OCI-LY1 (cell line): Measurements from ENCODE around the gene MARCHF9.

Experiments used
- H2AFZ ChIP-seq: fragments of 200-600 bp; sonication (generic), shearing (Covaris generic); 2 replicates; pipeline ENCODE4 v1.6.0; 2014; ENCODE audit warnings: antibody characterized with exemption, mild to moderate bottlenecking, low read length
- H3F3A ChIP-seq: fragments of 200-600 bp; sonication (generic), shearing (Covaris generic); 2 replicates; pipeline ENCODE4 v1.6.0; 2014; ENCODE audit warnings: mild to moderate bottlenecking, antibody characterized with exemption, low read length, moderate library complexity; ENCODE audit not compliant: insufficient read depth
- H3K27ac ChIP-seq: fragments of 200-600 bp; sonication (generic); 2 replicates; pipeline ENCODE4 v1.5.1; 2014; ENCODE audit warnings: low read length, mixed run types, mild to moderate bottlenecking, low read depth; ENCODE audit not compliant: poor library complexity, severe bottlenecking
- H3K27me3 ChIP-seq: fragments of 200-600 bp; sonication (generic); 2 replicates; pipeline ENCODE4 v1.6.0; 2014; ENCODE audit warnings: antibody characterized with exemption, mild to moderate bottlenecking, low read length, moderate library complexity; ENCODE audit not compliant: insufficient read depth
- H3K36me3 ChIP-seq: fragments of 200-600 bp; sonication (generic); 2 replicates; pipeline ENCODE4 v1.6.1; 2014; ENCODE audit warnings: mild to moderate bottlenecking, antibody characterized with exemption, low read length, moderate library complexity, mixed read lengths; ENCODE audit not compliant: insufficient read depth
- H3K4me1 ChIP-seq: fragments of 200-600 bp; sonication (generic); 2 replicates; pipeline ENCODE4 v1.5.1; 2014; ENCODE audit warnings: mild to moderate bottlenecking, low read length, moderate library complexity; ENCODE audit not compliant: insufficient read depth, severe bottlenecking
- H3K4me2 ChIP-seq: fragments of 200-600 bp; sonication (generic), shearing (Covaris generic); 2 replicates; pipeline ENCODE4 v1.6.1; 2014; ENCODE audit warnings: low read length
- H3K4me3 ChIP-seq: fragments of 200-600 bp; sonication (generic); 2 replicates; pipeline ENCODE4 v1.5.1; 2014; ENCODE audit warnings: low read length, low read depth, mild to moderate bottlenecking, mixed read lengths; ENCODE audit not compliant: poor library complexity, severe bottlenecking
- H3K79me2 ChIP-seq: fragments of 200-600 bp; shearing (Covaris generic); 2 replicates; pipeline ENCODE4 v1.6.1; 2016; ENCODE audit warnings: mixed run types, low read length, mixed read lengths; ENCODE audit not compliant: insufficient read depth
- H3K9ac ChIP-seq: fragments of 200-600 bp; sonication (generic), shearing (Covaris generic); 2 replicates; pipeline ENCODE4 v1.6.1; 2014; ENCODE audit warnings: mild to moderate bottlenecking, low read length, mixed read lengths
- H3K9me2 ChIP-seq: fragments of 200-600 bp; sonication (generic), shearing (Covaris generic); 2 replicates; pipeline ENCODE4 v1.6.1; 2014; ENCODE audit warnings: low read depth, mild to moderate bottlenecking, low read length, mixed read lengths
- H3K9me3 ChIP-seq: fragments of 200-600 bp; shearing (Covaris generic); 2 replicates; pipeline ENCODE4 v1.6.1; 2014; ENCODE audit warnings: low read length, mixed read lengths
- H4K20me1 ChIP-seq: fragments of 200-600 bp; sonication (generic), shearing (Covaris generic); 2 replicates; pipeline ENCODE4 v1.6.0; 2016; ENCODE audit warnings: mild to moderate bottlenecking, low read length; ENCODE audit not compliant: insufficient read depth
- CTCF ChIP-seq: fragments of 200-600 bp; sonication (generic), shearing (Covaris generic); IDR thresholded peaks from 2 replicates; pipeline ENCODE4 v1.5.1; 2017; ENCODE audit warnings: mild to moderate bottlenecking, antibody characterized with exemption, low read length, moderate library complexity, mixed read lengths
- EZH2 ChIP-seq: fragments of 200-600 bp; sonication (generic), shearing (Covaris generic); IDR thresholded peaks from 2 replicates; pipeline ENCODE4 v1.8.0; 2017; ENCODE audit warnings: borderline replicate concordance, mixed run types, mild to moderate bottlenecking, antibody characterized with exemption, low read length, moderate library complexity, mixed read lengths

The MARCHF9 gene

DNA sequence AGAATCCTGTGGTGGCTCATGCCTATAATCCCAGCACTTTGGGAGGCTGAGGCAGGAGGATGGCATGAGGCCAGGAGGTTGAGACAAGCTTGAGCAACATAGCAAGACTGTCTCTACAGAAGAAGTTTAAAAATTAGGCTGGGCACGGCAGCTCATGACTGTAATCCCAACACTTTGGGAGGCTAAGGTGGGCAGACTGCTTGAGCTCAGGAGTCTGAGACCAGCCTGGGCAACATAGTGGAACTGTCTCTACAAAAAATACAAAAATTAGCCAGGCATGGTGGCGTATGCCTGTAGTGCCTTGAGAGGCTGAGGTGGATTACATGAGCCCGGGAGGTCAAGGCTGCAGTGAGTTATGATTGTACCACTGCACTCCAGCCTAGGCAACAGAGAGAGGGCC is 13.0 kb downstream of the MARCHF9 start:
- Histone ChIP-seq H3K79me2 (no peaks in the 10 kb centered on the region), H3K9ac (no peak overlapping the region), H3K27me3 (peaks cover 24% of the 10 kb centered on the region), H3K36me3 (peaks cover 35% of the 10 kb centered on the region), H3F3A (no peaks in the 10 kb centered on the region), H3K9me3 (no peaks in the 10 kb centered on the region), H3K9me2 (no peaks in the 10 kb centered on the region), H3K4me2 (no peak overlapping the region), H3K27ac (no peak overlapping the region), H3K4me1 (peaks cover 36% of the 10 kb centered on the region), H4K20me1 (no peaks in the 10 kb centered on the region), H2AFZ (no peak overlapping the region), H3K4me3 (no peak overlapping the region)
- no peak for TF ChIP-seq CTCF

- Histone ChIP-seq H3K9me3 (no peaks in the 10 kb centered on the region), H3K4me2 (no peak overlapping the region), H3K9ac (no peak overlapping the region), H3K36me3 (peaks cover 35% of the 10 kb centered on the region), H3F3A (no peaks in the 10 kb centered on the region), H2AFZ (no peak overlapping the region), H3K4me1 (peaks cover 36% of the 10 kb centered on the region), H3K4me3 (no peak overlapping the region), H3K79me2 (no peaks in the 10 kb centered on the region), H3K27me3 (peaks cover 13% of the 10 kb centered on the region), H3K27ac (no peak overlapping the region), H4K20me1 (no peaks in the 10 kb centered on the region), H3K9me2 (no peaks in the 10 kb centered on the region)
- TF ChIP-seq CTCF, result no peak
- no peak for TF ChIP-seq EZH2
Measured at GRCh38 chr12:57769594-57769993, 14.7 kb downstream of the MARCHF9 start.

DNA sequence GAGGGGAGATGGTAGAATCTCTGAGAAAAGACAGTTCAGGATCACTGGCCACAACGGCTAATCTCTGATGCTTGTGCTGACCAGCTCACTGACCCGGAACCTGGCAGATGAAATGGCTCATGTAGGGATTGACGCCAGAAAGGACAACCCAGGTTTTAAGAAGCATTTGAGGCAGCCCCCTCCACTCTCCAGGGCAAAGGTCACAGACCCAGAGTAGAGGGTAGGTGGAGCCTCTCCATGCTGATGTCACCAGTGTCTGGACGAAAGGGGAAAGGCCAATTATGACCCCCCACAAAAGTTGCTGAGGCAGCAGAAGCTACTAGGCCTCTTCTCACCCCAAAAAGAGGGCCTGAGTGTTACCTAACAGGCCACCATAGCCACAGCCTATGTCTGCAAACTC is 15.8 kb downstream of the MARCHF9 start:
- Histone ChIP-seq H3K9ac (no peak overlapping the region; the same call in 1 of the 2 replicates), H3K4me2 (peak overlapping the region; percentile 90), H3K4me3 (peak overlapping the region; percentile 75), H2AFZ (no peak overlapping the region), H4K20me1 (no peaks in the 10 kb centered on the region), H3K9me3 (no peaks in the 10 kb centered on the region), H3K9me2 (no peaks in the 10 kb centered on the region), H3K27ac (no peak overlapping the region), H3K4me1 (peaks cover 24% of the 10 kb centered on the region), H3K27me3 (peaks cover 5% of the 10 kb centered on the region), H3K79me2 (no peaks in the 10 kb centered on the region), H3F3A (no peaks in the 10 kb centered on the region), H3K36me3 (peaks cover 35% of the 10 kb centered on the region)
- TF ChIP-seq EZH2 (no peak), CTCF (no peak)
